Activated T-cell treated with anti-CD3 and anti-CD28 coated beads for 24 hours (primary cell): ENCODE data around the gene FBXO7.

Source experiments
- DNase-seq: peaks from one replicate; pipeline ENCODE4 v3.0.0-alpha.2; 2020; ENCODE audit warnings: low read depth

The FBXO7 gene

GRCh38 chr22:32490279-32490678 lies 15.7 kb downstream of the FBXO7 start:
- no peak for DNase-seq

GRCh38 chr22:32492111-32492510 lies 17.5 kb downstream of the FBXO7 start:
- DNase-seq, result no peak

GRCh38 chr22:32493551-32493950 lies 18.9 kb downstream of the FBXO7 start:
- DNase-seq, result no peak

- no peak for DNase-seq
These were observed 20.4 kb downstream of the FBXO7 start for GRCh38 chr22:32494971-32495370.

GRCh38 chr22:32499666-32500065 lies 25.1 kb downstream of the FBXO7 start:
- DNase-seq, result no peak

GRCh38 chr22:32501836-32502752 lies 27.5 kb downstream of the FBXO7 start:
- DNase-seq, result no peak

- DNase-seq, result no peak
These were observed 34.4 kb downstream of the FBXO7 start for GRCh38 chr22:32509045-32509444.

GRCh38 chr22:32511274-32511673 lies 36.7 kb downstream of the FBXO7 start:
- DNase-seq, result no peak

GRCh38 chr22:32511776-32512175 lies 37.2 kb downstream of the FBXO7 start:
- no peak for DNase-seq

- DNase-seq, result no peak
These were observed 37.8 kb downstream of the FBXO7 start for GRCh38 chr22:32512267-32512982.

GRCh38 chr22:32515084-32515483 lies 40.5 kb downstream of the FBXO7 start:
- DNase-seq, result no peak

GRCh38 chr22:32517488-32517887 lies 42.9 kb downstream of the FBXO7 start:
- DNase-seq, result no peak

- DNase-seq, result no peak
These were observed 43.3 kb downstream of the FBXO7 start for GRCh38 chr22:32517921-32518320.

GRCh38 chr22:32518381-32518780 lies 43.8 kb downstream of the FBXO7 start:
- DNase-seq, result no peak

- DNase-seq, result no peak
These were observed 44.2 kb downstream of the FBXO7 start for GRCh38 chr22:32518848-32519247.

- no peak for DNase-seq
These were observed 46.0 kb downstream of the FBXO7 start for GRCh38 chr22:32520612-32521011.

GRCh38 chr22:32522237-32522636 lies 47.6 kb downstream of the FBXO7 start:
- DNase-seq, result no peak

GRCh38 chr22:32527756-32528155 lies 53.1 kb downstream of the FBXO7 start:
- no peak for DNase-seq

- no peak for DNase-seq
These were observed 53.7 kb downstream of the FBXO7 start for GRCh38 chr22:32528316-32528715.

- DNase-seq, result peak; percentile 53
These were observed 54.7 kb downstream of the FBXO7 start for GRCh38 chr22:32528984-32529982.

GRCh38 chr22:32531228-32531627 lies 56.6 kb downstream of the FBXO7 start:
- no peak for DNase-seq
